Right atrium auricular region (tissue), 2 donors: ENCODE data around the gene ADAMTS9. TPM values are rescaled to one million over a fixed set of nuclear protein-coding genes. Genes with fewer than 3 reads are reported as not detected.

Source experiments
- DNase-seq: peaks from one replicate; pipeline ENCODE4 v3.0.0-alpha.2; 2019; ENCODE audit warnings: low spot score
- H3K27ac ChIP-seq, 2 donors: fragments of 200-600 bp; sonication (generic); 1 replicate in 1 of 2; 2 replicates in 1 of 2; pipeline ENCODE4 v1.5.1; 2016 to 2019
- H3K27me3 ChIP-seq, 2 donors: fragments of 200-600 bp; sonication (generic); one replicate each; pipeline versions ENCODE4 v1.5.1 to v1.6.0; 2017 to 2019
- H3K36me3 ChIP-seq: fragments of 200-600 bp; sonication (generic); one replicate; pipeline ENCODE4 v1.5.1; 2016
- H3K4me1 ChIP-seq, 2 donors: fragments of 200-600 bp; sonication (generic); one replicate each; pipeline versions ENCODE4 v1.5.1 to v1.6.0; 2017 to 2019
- H3K4me3 ChIP-seq, 2 donors: fragments of 200-600 bp; sonication (generic); 1 replicate in 1 of 2; 2 replicates in 1 of 2; pipeline ENCODE4 v1.5.1; 2017 to 2019; ENCODE audit warnings: mild to moderate bottlenecking in 1 of 2, moderate library complexity in 1 of 2
- H3K9me3 ChIP-seq, 2 donors: fragments of 200-600 bp; sonication (generic); one replicate each; pipeline ENCODE4 v1.5.1; 2019
- total RNA-seq, 2 donors: library from RNA; depleted of rRNA; stranded (reverse); fragments of >200 nt; gene quantifications; one replicate each; pipeline ENCODE4 v1.1.0, GENCODE V29; 2016
- TF ChIP-seq, protein P1 (sequence below), 2 donors: fragments of 200-600 bp; sonication (generic); IDR thresholded peaks; one replicate each; pipeline ENCODE4 v1.5.1; 2019; ENCODE audit warnings: antibody characterized with exemption in 2 of 2

ADAMTS9 gene
- total RNA-seq, 2 donors from 2014 or later = 20.2 to 21.0 TPM

DNA sequence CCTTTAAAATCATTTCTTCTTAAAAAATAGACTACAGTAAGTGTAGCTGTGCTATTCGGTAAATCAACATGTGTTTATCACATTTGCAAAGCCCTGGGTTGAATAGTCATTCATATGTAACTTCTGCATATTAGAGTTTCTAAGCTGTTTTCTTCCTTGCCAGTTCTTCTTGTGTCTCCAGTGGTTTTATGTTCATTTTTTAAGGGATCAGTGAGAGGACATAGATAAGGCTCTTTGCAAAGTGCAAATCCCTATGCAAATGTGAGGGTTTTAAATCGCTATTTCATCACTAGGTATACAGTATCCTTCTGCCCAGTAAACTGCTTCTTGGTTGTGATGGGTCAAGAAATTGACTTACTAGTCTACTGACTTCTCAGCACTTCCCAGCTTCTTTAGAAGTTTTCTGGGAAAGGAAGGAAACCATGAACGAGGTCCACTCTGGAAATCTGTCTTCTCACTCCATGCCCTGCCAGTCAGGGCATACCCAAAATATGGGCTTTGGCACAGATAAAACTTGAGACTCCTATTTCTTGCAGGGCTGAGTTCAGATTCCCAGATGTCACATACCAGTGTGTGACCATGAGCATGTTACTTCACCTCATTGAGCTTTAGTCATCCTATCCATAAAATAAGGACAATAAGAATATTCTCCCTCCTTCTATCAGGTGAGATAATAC, 38.8 kb upstream of the ADAMTS9 start:
- TF ChIP-seq, protein P1, sequence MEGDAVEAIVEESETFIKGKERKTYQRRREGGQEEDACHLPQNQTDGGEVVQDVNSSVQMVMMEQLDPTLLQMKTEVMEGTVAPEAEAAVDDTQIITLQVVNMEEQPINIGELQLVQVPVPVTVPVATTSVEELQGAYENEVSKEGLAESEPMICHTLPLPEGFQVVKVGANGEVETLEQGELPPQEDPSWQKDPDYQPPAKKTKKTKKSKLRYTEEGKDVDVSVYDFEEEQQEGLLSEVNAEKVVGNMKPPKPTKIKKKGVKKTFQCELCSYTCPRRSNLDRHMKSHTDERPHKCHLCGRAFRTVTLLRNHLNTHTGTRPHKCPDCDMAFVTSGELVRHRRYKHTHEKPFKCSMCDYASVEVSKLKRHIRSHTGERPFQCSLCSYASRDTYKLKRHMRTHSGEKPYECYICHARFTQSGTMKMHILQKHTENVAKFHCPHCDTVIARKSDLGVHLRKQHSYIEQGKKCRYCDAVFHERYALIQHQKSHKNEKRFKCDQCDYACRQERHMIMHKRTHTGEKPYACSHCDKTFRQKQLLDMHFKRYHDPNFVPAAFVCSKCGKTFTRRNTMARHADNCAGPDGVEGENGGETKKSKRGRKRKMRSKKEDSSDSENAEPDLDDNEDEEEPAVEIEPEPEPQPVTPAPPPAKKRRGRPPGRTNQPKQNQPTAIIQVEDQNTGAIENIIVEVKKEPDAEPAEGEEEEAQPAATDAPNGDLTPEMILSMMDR (IDR thresholded peaks at IDR 0.05) = no peak
- Histone ChIP-seq H3K4me1 (peaks cover 0 to 17% of the 10 kb centered on the region in 2 donors), H3K9me3 (no peaks in the 10 kb centered on the region), H3K4me3 (no peak overlapping the region), H3K27ac (no peak overlapping the region), H3K27me3 (no peaks in the 10 kb centered on the region), H3K36me3 (no peaks in the 10 kb centered on the region)
- DNase-seq = no peak

DNA sequence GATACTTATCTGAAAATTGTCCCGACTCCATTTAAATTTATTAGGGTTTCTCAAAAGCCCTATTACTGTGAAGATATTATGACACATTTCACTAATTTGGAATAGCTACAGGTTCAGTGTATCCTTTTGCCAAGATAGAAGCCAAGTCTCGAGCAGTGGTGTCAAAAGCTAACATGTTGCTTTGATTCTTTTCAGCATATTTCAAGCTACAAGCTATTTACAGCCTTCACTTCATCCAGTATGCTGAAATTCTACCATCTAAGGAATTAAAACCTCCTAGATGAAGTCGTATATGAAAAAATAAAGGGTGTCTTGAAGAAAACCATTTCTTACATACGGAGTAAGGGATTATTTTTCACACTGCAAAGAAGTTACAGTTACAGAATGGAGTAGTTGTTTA, 31.2 kb upstream of the ADAMTS9 start:
- H3K4me3 ChIP-seq = no peak overlapping the region
- TF ChIP-seq, protein P1 (IDR thresholded peaks at IDR 0.05) = no peak
- H3K27me3 ChIP-seq = no peaks in the 10 kb centered on the region
- no peaks in the 10 kb centered on the region for H3K9me3 ChIP-seq
- no peaks in the 10 kb centered on the region for H3K36me3 ChIP-seq
- DNase-seq = no peak
- H3K27ac ChIP-seq = no peak overlapping the region
- H3K4me1 ChIP-seq = no peaks in the 10 kb centered on the region

DNA sequence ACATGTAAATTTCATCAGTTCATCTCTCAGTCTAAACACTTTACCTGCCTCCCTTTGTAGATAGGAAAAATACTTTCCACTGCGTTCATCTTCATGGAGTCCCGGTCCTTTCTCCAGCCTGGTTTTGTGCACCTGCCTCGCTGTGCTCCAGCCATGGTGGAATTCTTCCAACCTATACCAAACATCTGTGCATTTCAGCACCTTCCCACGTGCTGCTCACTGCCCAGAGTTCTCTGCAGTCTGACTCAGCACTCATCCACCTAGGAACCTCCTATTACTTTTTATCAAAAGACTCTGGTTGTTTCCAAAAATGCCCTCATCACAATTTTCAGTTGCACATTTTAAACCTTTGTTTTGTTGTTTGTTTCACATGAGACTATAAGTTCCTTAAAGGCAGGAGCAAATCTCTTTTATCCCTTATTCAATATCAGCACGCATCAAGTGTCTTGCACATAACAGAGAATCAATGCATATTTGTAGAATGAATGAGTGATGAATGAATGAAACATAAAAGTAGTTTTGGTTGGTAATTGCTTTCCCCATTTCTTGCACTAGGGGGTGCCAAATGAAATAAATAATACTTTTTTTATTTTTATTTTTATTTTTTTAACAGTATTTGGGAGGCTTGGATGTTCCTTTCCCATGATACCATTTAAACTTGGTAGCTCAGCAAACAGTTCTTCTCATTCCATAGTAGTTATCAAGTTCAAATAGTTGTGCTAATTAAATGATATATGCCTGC, 30.2 kb upstream of the ADAMTS9 start:
- no peaks in the 10 kb centered on the region for H3K4me1 ChIP-seq

DNA sequence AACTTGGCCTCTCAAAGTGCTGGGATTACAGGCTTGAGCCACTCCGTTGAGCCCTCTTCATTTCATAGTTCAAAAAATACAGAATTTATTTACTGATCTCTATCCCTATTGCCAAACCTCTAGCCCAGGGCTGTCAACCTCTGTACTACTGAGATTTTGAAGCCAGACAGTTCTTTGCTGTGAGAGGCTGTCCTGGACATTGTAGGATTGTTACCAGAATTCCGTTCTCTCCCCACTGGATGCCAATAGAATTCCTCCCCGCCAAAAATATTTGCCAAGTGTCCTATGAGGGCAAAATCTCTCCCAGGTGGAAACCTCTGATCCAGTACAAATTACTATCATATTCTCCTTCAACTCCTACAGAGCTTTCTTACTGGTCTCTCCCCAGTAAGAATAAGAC, 29.6 kb upstream of the ADAMTS9 start:
- Histone ChIP-seq H3K9me3 (no peaks in the 10 kb centered on the region), H3K36me3 (no peaks in the 10 kb centered on the region), H3K4me1 (no peaks in the 10 kb centered on the region), H3K27ac (no peak overlapping the region), H3K4me3 (no peak overlapping the region), H3K27me3 (no peaks in the 10 kb centered on the region)
- no peak for DNase-seq
- TF ChIP-seq, protein P1 (IDR thresholded peaks at IDR 0.05) = no peak

More for the DNA sequence above, 30.2 kb upstream of the ADAMTS9 start:
- TF ChIP-seq, protein P1 (IDR thresholded peaks at IDR 0.05) = peak in 1 of 2 donors; percentile 61
- no peak for DNase-seq
- Histone ChIP-seq H3K9me3 (no peaks in the 10 kb centered on the region), H3K36me3 (no peaks in the 10 kb centered on the region), H3K4me3 (no peak overlapping the region), H3K27me3 (no peaks in the 10 kb centered on the region), H3K27ac (no peak overlapping the region)

DNA sequence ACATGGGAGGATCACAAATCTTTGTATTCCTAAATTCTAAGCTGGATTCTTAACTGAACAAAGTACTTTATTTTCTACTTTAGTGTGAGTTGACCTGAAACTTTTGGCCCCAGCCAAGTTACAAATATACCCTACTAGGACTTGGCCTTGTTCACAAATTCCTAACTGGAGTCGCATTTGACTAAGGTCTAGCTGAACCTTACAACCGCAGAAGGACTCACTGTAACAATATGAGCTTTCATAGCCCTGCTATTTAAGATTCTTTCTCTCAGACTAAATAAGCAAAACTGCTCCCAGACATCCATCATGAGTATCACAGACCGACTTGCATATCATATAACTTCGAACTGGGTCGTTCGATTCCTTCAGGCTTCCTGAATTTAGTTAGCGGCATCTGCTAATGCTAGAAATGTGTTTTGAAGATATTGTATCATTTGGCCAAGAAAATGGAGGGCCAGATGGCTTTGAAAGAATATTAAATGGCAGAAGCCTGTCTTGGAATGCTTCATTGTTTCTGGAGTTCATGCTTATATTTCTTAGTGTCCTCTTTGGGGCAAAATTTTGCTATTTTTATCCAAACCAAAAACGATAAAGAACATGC, 28.4 kb upstream of the ADAMTS9 start:
- H3K27ac ChIP-seq = no peak overlapping the region

More for the DNA sequence above, 28.4 kb upstream of the ADAMTS9 start:
- Histone ChIP-seq H3K9me3 (no peaks in the 10 kb centered on the region), H3K27me3 (no peaks in the 10 kb centered on the region), H3K4me3 (no peak overlapping the region), H3K36me3 (no peaks in the 10 kb centered on the region), H3K4me1 (no peaks in the 10 kb centered on the region)
- TF ChIP-seq, protein P1 (IDR thresholded peaks at IDR 0.05) = no peak
- DNase-seq = no peak
